CD4-positive, alpha-beta T cell treated with Interleukin-17A for 1 hour (primary cell): ENCODE data around the gene UIMC1.

Experiments used
- DNase-seq: peaks from one replicate; pipeline ENCODE4 v3.0.0-alpha.2; 2020

Gene UIMC1

DNA sequence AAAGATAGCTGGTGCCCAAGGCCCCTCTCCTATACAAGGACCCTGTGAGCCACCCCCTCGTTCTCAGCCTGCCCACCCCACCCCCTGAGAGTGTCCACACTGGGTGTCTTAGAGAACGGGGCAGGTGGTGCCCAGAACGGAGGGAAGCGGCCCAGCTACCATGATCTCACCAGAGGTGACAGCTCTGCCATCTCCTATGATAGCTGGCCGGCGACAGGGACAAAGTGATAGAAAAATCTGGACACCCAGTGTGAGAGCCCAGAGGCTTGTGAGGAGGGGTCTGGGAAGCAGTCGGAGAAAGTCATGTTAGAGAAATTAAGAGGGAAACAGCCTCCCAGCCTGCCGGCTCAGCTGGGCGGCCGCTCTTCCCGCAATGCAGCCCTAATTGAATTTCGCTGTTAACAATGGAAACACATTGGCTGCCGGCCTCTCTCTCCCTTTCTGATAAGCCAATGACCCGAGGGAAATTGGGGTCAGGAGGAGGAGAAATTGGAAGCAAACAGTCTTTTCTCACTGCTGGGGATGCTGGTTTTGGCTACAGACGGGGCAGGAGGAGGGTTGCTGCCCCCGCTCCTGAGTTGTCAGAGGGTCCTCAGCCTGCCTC, 139.8 kb downstream of the UIMC1 start:
- no peak for DNase-seq

DNA sequence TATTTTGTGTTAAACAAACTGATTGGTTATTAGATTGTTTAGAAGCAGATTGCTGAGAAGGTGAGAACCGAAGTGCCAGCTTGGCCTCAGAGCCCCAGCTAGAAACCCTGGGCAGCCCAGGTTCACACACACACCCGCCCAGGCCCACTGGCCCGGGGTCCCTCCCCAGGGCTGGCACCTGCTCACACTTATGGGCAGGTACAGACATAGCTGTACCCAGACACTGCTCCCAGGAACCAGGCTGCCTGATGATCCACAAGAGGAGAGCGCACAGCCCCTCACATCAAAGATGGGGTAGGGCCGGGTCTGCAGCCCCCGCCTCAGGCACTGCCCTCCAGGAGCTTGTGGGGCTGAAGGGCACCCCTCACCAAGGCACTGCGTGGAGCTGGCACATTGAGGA, 140.6 kb downstream of the UIMC1 start:
- DNase-seq, result no peak

DNA sequence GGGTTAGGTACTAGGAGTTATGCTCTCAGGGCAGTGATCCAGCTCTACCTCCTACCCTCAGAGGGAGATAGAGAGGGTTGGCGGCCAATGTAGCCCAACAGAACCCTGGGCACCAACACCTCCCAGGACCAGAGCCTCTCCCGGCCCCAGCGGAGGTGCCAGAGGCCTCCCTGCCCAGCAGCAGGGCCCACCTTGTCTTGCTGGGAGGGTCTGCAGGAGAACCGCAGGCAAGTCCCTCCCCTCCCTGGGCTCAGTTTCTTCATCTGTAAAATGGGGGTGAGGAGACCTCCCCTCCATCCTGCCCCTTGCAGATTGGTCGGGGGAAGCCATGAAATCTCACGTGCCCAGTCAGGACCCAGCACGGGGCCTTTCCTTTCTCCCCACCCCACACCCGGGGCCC, 141.8 kb downstream of the UIMC1 start:
- no peak for DNase-seq

DNA sequence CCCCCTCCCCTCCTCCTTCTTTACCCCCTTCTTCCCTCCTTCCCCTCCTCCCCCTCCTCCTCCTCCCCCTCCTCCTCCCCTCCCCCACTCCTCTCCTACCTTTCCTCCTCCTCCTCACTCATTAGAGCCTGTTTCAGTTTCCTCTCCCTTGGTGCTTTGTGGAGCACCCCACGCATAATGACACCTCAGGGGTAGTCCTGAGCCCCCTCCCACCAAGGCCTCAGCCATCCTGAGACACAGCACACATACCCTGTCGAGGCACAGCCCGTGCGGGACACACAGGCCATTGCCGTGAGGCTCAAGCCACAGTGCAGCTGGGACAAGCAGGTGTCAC, 142.8 kb downstream of the UIMC1 start:
- no peak for DNase-seq

DNA sequence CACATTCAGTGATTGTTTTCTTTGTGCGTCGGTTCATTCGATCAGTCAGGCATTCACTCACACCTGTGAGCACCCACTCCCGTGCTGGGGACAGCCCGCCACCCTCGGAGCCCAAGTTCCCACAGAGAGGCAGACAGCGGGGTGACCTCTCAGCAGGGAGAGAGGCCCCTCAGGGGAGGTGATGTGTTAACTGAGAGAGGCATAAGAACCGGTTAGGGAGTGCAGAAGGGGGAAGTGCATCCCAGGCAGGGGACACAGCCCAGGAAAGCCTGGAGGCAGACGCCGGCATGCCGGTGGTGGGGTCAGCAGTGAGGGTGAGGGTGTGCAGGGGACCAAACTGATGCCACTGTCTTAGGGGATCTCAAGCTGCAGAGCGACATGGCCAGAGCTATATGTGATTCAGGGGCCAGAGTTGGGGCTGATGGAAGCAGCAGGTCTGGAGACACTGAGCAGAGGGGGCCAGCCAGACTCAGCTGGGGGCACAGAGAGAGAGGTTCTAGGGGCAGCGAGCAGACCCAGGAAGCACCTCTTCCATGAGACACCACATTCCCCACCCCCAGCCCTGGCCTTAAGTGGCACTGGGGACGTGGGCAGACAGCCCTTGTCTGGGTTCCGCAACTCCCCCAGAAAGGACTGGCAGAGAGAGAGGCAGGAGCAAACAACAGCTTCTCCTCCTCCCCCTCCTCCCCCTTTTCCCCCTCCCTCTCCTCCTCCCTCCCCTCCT, 143.4 kb downstream of the UIMC1 start:
- DNase-seq, result no peak

DNA sequence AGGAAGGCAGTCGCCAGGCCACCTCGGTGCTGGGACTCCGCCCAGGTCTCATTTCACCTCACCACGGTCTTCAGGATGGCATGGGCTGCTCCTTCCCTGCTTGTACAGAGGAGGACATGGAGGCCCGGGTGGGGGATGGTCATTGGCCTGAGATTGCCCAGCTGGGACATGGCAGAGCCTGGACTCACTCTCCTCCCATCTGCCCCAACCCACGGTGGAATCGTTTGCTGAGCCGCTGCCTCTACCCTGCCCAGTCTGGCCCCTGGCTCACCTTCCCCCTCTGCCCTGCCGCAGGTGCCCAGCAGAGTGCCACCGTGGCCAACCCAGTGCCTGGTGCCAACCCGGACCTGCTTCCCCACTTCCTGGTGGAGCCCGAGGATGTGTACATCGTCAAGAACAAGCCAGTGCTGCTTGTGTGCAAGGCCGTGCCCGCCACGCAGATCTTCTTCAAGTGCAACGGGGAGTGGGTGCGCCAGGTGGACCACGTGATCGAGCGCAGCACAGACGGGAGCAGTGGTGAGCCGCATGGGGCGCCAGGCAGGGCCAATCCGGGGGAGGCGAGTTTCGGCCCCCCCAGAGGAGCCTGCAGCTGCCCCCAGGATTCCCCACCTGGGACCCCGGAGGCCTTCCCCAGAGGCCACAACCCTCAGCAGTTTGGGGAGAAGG, 144.1 kb downstream of the UIMC1 start:
- no peak for DNase-seq

DNA sequence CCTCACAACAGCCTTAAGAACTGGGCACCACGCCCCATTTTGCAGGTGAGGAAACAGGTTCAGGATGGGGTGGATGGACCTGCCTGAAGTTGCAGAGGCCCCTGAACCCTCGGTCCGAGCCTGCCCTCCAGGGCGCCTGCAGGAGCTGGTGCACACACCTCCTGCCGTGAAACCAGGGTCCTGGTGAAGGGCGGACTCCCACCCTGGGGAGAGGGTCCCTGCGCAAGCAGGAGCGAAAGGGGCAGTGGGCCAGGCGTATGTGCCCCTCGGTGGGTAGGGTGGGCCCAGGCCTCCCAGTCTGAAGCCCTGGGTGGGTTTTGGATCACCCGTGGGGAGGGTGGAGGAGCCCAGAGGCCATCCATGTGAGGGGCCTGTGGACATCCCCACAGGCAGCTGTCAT, 145.3 kb downstream of the UIMC1 start:
- DNase-seq, result no peak

DNA sequence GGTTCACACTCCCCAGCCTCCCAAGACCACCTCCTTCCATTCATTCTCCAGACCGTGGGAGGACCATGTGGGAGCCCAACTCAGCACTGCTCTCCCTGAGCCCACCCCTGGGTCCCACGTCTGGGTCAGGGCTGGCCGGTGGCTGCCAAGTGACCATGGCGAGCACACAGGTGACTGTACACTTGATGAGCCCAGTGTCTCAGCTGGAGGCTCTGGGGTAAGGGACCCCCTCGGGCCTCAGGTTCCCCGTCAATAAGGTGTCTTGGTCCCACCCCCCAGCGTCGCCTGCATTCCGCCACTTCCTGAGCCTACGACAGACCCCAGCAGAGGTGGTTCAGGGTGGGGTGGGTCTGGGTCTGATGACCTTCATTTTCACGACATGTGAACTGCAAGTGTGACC, 146.2 kb downstream of the UIMC1 start:
- no peak for DNase-seq

DNA sequence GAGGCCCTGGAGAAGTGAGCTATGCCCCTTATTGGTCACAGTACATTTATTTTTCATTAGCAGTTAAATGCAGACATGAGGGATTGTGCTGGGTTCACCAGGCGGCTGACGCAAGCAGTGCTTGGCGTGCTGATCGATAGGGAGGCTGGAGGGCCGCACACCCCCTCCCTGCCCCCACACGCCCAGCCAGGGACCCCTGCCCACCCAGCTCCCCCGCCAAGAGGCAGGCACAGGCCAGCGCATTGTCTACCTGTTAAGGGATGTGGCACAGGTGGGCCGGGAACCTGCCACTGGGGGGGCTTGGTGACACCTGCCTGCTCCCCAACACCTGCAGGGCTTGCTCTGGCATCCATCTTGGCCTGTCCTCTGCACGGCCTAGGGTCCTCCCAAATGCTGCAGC, 146.7 kb downstream of the UIMC1 start:
- no peak for DNase-seq

DNA sequence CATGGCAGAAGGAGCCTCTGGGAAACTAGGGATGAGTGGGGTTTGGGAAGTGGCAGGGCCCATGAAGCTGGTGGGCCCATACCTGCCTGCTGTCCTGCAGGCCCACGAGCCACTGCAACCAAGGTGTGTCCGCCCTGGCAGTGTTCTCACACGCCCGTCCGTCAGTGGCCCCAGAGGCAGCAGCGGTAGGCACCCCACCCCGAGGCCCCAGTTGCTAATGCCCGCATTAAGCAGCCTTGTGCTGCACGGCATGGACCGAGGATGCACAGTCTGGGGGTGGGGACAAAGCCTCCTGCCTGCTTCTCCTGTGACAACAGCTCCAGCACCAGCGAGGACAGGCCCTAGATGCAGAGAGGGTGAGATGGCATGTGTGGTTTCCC, 148.7 kb downstream of the UIMC1 start:
- DNase-seq, result no peak

DNA sequence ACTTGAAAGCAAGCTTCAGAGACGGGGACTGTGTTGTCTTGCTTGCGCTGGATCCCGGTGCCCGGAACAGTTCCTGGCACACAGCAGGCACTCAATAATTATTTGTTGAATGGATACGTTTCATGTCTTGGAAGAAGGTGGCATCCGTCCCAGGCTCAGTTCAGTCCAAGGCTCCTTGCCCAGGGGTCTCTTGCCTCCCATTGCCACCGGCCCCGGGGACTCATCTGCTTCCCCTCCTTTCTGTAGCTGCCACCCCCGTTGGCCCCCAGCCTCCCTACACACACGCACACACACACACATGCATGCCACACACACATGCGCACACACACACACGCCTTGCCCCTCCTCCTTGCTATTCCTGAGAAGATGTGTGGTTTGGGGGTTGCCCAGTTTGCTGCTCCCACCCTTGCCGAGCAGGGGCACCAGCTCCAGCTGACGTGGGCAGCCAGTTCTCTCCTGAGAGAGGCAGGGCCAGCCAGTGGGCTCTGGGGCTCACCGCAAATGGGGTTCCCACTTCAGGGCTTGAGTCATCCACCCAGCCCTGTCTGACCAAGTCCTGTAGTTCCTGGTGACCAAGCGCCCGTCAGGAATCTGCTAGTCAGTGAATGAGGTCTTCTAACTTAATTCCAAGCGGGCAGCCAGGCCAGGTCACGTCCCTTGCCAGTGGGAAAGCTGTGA, 149.2 kb downstream of the UIMC1 start:
- DNase-seq, result no peak

DNA sequence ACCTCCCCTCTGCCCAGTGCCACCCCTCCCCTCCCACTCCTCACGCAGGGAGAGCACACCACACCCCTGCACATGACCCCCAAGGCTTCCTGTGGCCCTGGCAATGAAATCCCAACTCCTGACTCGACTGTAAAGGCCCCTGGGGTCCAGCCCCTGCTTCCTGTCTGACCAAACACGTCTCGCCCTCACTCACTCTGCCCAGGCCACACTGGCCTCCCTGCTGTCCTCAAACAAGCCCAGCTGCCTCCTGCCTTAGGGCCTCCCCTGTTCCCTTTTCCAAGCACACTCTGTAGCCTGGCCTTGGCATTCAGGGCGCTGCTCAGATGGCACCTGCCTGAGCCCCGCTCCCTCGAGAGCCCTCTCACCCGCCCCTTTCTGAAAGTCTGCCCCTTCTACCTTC, 149.8 kb downstream of the UIMC1 start:
- no peak for DNase-seq

DNA sequence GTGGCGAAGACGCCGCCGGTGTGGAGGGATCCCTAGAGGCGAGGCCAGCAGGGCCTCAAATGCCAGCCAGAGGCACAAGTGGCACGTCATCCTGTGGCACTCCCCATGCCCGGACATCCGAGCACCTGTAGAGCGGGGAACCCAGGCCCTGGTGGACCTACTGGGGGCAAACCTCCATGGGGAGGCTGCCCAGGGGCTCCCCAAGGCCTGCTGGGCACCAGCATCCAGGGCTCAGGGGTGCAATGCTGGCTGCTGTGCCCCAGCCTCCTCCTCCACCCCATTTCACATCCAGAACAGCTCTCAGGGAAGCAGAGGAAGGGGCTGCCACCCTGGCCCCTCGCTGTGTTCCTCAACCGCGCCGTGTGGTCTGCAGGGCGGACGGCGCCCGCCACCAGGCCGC, 151.0 kb downstream of the UIMC1 start:
- DNase-seq, result no peak
